ENCODE data around the gene SLC22A25. TPM values are rescaled to one million over a fixed set of nuclear protein-coding genes. Genes with fewer than 3 reads are reported as not detected.

The SLC22A25 gene
- total RNA-seq, 1 donor from 2014 or later = not detected

DNA sequence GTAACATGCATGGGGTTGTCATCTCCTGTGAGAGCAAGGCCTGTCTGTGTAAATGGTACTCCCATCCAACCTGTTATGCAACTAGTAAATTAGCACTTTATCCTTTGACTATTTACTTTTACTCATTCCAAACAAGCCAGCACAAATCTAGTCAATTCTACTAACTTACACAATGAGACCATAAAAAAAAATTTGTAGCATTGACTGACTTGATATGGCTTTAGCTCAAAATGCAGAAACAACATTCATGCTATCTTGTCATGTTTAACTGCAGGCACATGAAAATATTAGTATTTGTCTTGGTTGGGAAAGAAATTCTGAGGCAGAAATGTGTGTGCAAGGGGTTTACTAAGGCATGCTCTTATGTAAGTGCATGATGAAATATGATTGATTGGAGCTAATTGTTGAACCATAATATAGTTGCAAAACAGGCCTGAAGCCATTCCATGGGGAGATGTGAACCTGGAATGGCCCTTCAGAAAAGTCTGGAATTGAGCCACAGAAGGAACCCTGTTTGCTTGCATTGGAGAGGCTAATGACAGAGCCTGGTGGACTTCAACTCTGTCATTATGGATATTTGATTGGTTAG lies 2.5 kb downstream of the SLC22A25 start:
- FAIRE-seq = no peak
- no peaks in the 10 kb centered on the region for H3K79me2 ChIP-seq (ENCODE audit: insufficient read depth, low read length)
- Mint-ChIP-seq H3K9me3 (ENCODE audit: unreplicated experiment) (peaks cover 5% of the 10 kb centered on the region), H3K4me3 (ENCODE audit: unreplicated experiment) (no peak overlapping the region), H3K4me1 (ENCODE audit: low read depth, unreplicated experiment) (no peaks in the 10 kb centered on the region), H3K27me3 (ENCODE audit: low read depth, unreplicated experiment) (no peaks in the 10 kb centered on the region), H3K36me3 (ENCODE audit: low read depth, unreplicated experiment) (no peaks in the 10 kb centered on the region), H3K27ac (ENCODE audit: unreplicated experiment) (no peak overlapping the region)
- H4K20me1 ChIP-seq (ENCODE audit: insufficient read depth, low read length) = no peaks in the 10 kb centered on the region
- no peaks in the 10 kb centered on the region for H3K4me1 ChIP-seq (ENCODE audit: insufficient read depth, low read length)
- H2AFZ ChIP-seq (ENCODE audit: low read depth, low read length) = no peak overlapping the region
- no peaks in the 10 kb centered on the region for H3K9me3 ChIP-seq (ENCODE audit: insufficient read depth, low read depth, low read length)
- H3K27ac ChIP-seq (ENCODE audit: low read depth, low read length) = no peak overlapping the region
- H3K4me3 ChIP-seq (ENCODE audit: insufficient read depth, low read depth, low read length) = no peak overlapping the region
- no peak for DNase-seq (ENCODE audit: low read depth)
- H3K27me3 ChIP-seq (ENCODE audit: insufficient read depth, low read length) = no peaks in the 10 kb centered on the region
- no peak for TF ChIP-seq EZH2 (IDR thresholded peaks at IDR 0.05; ENCODE audit: insufficient read depth, low read length)
- TF ChIP-seq, protein P1, sequence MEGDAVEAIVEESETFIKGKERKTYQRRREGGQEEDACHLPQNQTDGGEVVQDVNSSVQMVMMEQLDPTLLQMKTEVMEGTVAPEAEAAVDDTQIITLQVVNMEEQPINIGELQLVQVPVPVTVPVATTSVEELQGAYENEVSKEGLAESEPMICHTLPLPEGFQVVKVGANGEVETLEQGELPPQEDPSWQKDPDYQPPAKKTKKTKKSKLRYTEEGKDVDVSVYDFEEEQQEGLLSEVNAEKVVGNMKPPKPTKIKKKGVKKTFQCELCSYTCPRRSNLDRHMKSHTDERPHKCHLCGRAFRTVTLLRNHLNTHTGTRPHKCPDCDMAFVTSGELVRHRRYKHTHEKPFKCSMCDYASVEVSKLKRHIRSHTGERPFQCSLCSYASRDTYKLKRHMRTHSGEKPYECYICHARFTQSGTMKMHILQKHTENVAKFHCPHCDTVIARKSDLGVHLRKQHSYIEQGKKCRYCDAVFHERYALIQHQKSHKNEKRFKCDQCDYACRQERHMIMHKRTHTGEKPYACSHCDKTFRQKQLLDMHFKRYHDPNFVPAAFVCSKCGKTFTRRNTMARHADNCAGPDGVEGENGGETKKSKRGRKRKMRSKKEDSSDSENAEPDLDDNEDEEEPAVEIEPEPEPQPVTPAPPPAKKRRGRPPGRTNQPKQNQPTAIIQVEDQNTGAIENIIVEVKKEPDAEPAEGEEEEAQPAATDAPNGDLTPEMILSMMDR (IDR thresholded peaks at IDR 0.05; ENCODE audit: insufficient read depth, low read depth, low read length) = no peak
- no peaks in the 10 kb centered on the region for H3K36me3 ChIP-seq (ENCODE audit: insufficient read depth, low read length)
- no peak overlapping the region for H3K9ac ChIP-seq (ENCODE audit: low read length)
- no peak overlapping the region for H3K4me2 ChIP-seq (ENCODE audit: low read length)

DNA sequence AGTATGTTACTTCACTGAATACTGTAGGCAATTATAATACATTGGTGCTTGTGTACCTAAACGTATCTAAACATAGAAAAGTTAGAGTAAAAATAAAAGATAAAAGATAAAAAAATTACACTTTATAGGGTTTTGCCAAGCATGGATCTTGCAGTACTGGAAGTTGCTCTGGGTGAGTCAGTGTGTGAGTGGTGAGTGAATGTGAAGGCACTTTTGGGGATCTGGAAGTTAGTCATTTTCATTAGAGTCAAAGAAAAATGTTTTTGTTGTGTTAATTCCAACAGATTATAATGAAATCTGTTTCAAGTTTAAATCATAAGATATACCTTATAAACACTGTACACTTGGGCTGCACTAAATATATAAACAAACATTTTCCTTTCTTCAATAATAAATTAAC lies 3.3 kb downstream of the SLC22A25 start:
- Histone ChIP-seq H3K9ac (ENCODE audit: low read length) (no peak overlapping the region), H3K4me3 (ENCODE audit: insufficient read depth, low read depth, low read length) (no peak overlapping the region), H3K79me2 (ENCODE audit: insufficient read depth, low read length) (no peaks in the 10 kb centered on the region), H3K27me3 (ENCODE audit: insufficient read depth, low read length) (no peaks in the 10 kb centered on the region), H2AFZ (ENCODE audit: low read depth, low read length) (no peak overlapping the region), H3K27ac (ENCODE audit: low read depth, low read length) (no peak overlapping the region), H3K4me2 (ENCODE audit: low read length) (no peak overlapping the region), H3K4me1 (ENCODE audit: insufficient read depth, low read length) (no peaks in the 10 kb centered on the region), H3K9me3 (ENCODE audit: insufficient read depth, low read depth, low read length) (no peaks in the 10 kb centered on the region), H3K36me3 (ENCODE audit: insufficient read depth, low read length) (no peaks in the 10 kb centered on the region), H4K20me1 (ENCODE audit: insufficient read depth, low read length) (no peaks in the 10 kb centered on the region)
- H3K9me3 Mint-ChIP-seq (ENCODE audit: unreplicated experiment) = peaks cover 11% of the 10 kb centered on the region
- H3K27ac Mint-ChIP-seq (ENCODE audit: unreplicated experiment) = no peak overlapping the region
- no peak overlapping the region for H3K4me3 Mint-ChIP-seq (ENCODE audit: unreplicated experiment)
- H3K4me1 Mint-ChIP-seq (ENCODE audit: low read depth, unreplicated experiment) = no peaks in the 10 kb centered on the region
- DNase-seq (ENCODE audit: low read depth) (no peak), FAIRE-seq (no peak)
- TF ChIP-seq, protein P1 (IDR thresholded peaks at IDR 0.05; ENCODE audit: insufficient read depth, low read depth, low read length) = no peak
- TF ChIP-seq EZH2 (IDR thresholded peaks at IDR 0.05; ENCODE audit: insufficient read depth, low read length) = no peak
- H3K36me3 Mint-ChIP-seq (ENCODE audit: low read depth, unreplicated experiment) = no peaks in the 10 kb centered on the region
- H3K27me3 Mint-ChIP-seq (ENCODE audit: low read depth, unreplicated experiment) = peaks cover under 1% of the 10 kb centered on the region

DNA sequence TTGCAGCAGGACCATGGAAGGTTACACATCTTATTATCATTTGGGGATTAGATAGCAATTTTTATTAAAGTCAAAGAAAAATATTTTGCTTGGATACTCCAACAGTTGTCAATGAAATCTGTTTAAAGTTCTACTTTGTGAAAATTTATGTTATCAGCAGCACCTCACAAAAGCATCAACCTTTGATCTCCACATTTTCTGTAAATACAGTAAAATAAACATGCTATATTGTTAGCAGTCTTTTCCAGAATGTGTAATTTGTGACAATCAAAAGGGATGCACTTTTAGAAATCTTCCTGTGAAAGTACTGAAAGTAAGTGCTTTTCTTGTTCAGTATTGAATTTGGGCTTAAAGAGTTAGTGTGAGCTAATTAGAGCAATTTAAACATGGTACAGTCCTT lies 4.1 kb downstream of the SLC22A25 start:
- no peak overlapping the region for H3K27ac Mint-ChIP-seq (ENCODE audit: unreplicated experiment)
- Histone ChIP-seq H2AFZ (ENCODE audit: low read depth, low read length) (no peak overlapping the region), H3K27me3 (ENCODE audit: insufficient read depth, low read length) (no peaks in the 10 kb centered on the region), H3K36me3 (ENCODE audit: insufficient read depth, low read length) (no peaks in the 10 kb centered on the region), H3K9me3 (ENCODE audit: insufficient read depth, low read depth, low read length) (no peaks in the 10 kb centered on the region), H4K20me1 (ENCODE audit: insufficient read depth, low read length) (no peaks in the 10 kb centered on the region), H3K4me3 (ENCODE audit: insufficient read depth, low read depth, low read length) (no peak overlapping the region), H3K9ac (ENCODE audit: low read length) (no peak overlapping the region), H3K4me2 (ENCODE audit: low read length) (no peak overlapping the region), H3K27ac (ENCODE audit: low read depth, low read length) (no peak overlapping the region), H3K4me1 (ENCODE audit: insufficient read depth, low read length) (no peaks in the 10 kb centered on the region), H3K79me2 (ENCODE audit: insufficient read depth, low read length) (no peaks in the 10 kb centered on the region)
- TF ChIP-seq, protein P1 (IDR thresholded peaks at IDR 0.05; ENCODE audit: insufficient read depth, low read depth, low read length) = no peak
- TF ChIP-seq EZH2 (IDR thresholded peaks at IDR 0.05; ENCODE audit: insufficient read depth, low read length) = no peak
- no peak for FAIRE-seq
- H3K36me3 Mint-ChIP-seq (ENCODE audit: low read depth, unreplicated experiment) = no peaks in the 10 kb centered on the region
- H3K4me3 Mint-ChIP-seq (ENCODE audit: unreplicated experiment) = no peak overlapping the region
- H3K4me1 Mint-ChIP-seq (ENCODE audit: low read depth, unreplicated experiment) = no peaks in the 10 kb centered on the region
- peaks cover 15% of the 10 kb centered on the region for H3K9me3 Mint-ChIP-seq (ENCODE audit: unreplicated experiment)
- no peak for DNase-seq (ENCODE audit: low read depth)
- peaks cover 3% of the 10 kb centered on the region for H3K27me3 Mint-ChIP-seq (ENCODE audit: low read depth, unreplicated experiment)

All from astrocyte (in vitro differentiated cells and primary cell).